ENCODE measurements around the gene ZNF557.
"Not testable (repeated sequence)": the region's sequence is repeated elsewhere in the genome, so short reads cannot be mapped to it uniquely, and the experiment has no call there.

The ZNF557 gene

GRCh38 chr19:7069042-7069903 lies at the start of gene ZNF557:
Gene ZNF557, plus strand, starts transcription at chr19:7069703. Its CDS starts 5,372 bp downstream, at chr19:7075075.
- in situ Hi-C loops (cut with MboI; ENCODE audit: low pct_unique_long_range_greater_than_20kb, low sequenced_read_pairs) = no loop called here
- DNase-seq = peak; percentile 96

DNA sequence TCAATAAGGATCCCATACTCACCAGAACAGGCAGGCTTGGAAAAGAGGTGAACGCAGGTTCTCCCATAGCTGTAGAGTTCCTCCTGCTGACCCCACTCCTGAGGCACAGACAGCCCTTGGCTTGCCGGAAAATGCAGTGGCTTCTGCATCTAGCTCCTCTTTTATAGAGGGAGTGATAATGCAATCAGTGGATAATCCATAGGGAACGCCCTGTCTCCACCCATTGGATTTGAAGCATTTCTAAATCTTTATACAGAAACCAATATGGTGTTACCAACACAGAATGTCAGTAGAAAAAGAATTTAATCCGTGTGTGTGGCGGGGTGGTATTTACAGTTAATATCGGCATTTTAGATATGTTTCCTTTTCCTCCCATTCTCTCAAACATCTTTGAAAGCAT lies 48.2 kb upstream of the ZNF557 start, which contains the start of gene MBD3L2B:
Gene MBD3L2B (minus strand): TSS at position 101 of the 400 bp plus-strand sequence. CDS start 34 bp downstream, at position 67.
- in situ Hi-C loops (cut with MboI; ENCODE audit: low pct_unique_long_range_greater_than_20kb, low sequenced_read_pairs) = not testable (repeated sequence)

DNA sequence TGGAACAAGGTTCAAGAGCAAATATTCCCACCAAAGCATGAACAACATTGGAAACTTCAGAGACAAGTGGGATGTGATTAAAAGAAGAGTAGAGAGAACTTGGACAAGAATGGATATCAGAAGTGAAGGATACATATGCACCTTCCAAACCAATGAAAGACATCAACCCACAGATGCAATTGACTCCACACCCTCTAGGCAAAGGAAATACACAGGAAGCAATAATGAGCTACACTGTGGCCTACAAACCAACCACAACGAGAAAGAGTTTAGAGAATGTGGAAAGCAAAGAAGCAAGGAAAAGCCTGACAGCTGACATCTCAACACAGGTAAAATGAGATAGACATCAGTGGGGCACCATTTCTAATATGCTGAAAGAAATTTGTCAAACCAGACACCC lies 40.7 kb upstream of the ZNF557 start:
- in situ Hi-C loops (cut with MboI; ENCODE audit: low pct_unique_long_range_greater_than_20kb, low sequenced_read_pairs); DNase-seq: not testable (repeated sequence)

More for the DNA sequence above, 48.2 kb upstream of the ZNF557 start, which contains the start of gene MBD3L2B:
- DNase-seq = not testable (repeated sequence)

DNA sequence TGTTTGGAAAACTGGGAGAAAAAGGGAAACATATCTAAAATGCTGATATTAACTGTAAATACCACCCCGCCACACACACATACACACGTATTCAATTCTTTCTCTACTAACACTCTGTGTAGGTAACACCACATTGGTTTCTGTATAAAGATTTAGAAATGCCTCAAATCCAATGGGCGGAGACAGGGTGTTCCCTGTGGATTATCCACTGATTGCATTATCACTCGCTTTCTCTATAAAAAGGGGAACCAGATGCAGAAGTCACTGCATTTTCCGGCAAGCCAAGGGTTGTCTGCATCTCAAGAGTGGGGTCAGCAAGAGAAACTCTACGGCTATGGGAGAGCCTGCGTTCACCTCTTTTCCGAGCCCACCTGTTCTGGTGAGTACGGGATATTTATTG lies 39.2 kb upstream of the ZNF557 start, which contains the start of gene MBD3L5:
Gene MBD3L5 (plus strand): TSS at position 301 of the 400 bp plus-strand sequence. CDS start 34 bp downstream, at position 335.
- in situ Hi-C loops (cut with MboI; ENCODE audit: low pct_unique_long_range_greater_than_20kb, low sequenced_read_pairs); DNase-seq: not testable (repeated sequence)

GRCh38 chr19:7040079-7040478 lies 29.4 kb upstream of the ZNF557 start, which contains the start of gene MBD3L4:
Gene MBD3L4, minus strand, starts transcription at chr19:7040179. Its CDS starts 35 bp downstream, at chr19:7040144.
- in situ Hi-C loops (cut with MboI; ENCODE audit: low pct_unique_long_range_greater_than_20kb, low sequenced_read_pairs); DNase-seq: not testable (repeated sequence)

DNA sequence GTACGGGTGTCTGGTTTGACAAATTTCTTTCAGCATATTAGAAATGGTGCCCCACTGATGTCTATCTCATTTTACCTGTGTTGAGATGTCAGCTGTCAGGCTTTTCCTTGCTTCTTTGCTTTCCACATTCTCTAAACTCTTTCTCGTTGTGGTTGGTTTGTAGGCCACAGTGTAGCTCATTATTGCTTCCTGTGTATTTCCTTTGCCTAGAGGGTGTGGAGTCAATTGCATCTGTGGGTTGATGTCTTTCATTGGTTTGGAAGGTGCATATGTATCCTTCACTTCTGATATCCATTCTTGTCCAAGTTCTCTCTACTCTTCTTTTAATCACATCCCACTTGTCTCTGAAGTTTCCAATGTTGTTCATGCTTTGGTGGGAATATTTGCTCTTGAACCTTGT lies 27.9 kb upstream of the ZNF557 start:
- DNase-seq; in situ Hi-C loops (cut with MboI; ENCODE audit: low pct_unique_long_range_greater_than_20kb, low sequenced_read_pairs): not testable (repeated sequence)

DNA sequence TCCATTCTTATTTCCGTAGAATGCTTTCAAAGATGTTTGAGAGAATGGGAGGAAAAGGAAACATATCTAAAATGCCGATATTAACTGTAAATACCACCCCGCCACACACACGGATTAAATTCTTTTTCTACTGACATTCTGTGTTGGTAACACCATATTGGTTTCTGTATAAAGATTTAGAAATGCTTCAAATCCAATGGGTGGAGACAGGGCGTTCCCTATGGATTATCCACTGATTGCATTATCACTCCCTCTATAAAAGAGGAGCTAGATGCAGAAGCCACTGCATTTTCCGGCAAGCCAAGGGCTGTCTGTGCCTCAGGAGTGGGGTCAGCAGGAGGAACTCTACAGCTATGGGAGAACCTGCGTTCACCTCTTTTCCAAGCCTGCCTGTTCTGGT lies 20.5 kb upstream of the ZNF557 start, which contains the start of gene MBD3L2:
Gene MBD3L2 (plus strand): TSS at position 301 of the 400 bp plus-strand sequence. CDS start 53 bp downstream, at position 354.
- in situ Hi-C loops (cut with MboI; ENCODE audit: low pct_unique_long_range_greater_than_20kb, low sequenced_read_pairs); DNase-seq: not testable (repeated sequence)

GRCh38 chr19:7051421-7051820 lies 18.1 kb upstream of the ZNF557 start:
- in situ Hi-C loops (cut with MboI; ENCODE audit: low pct_unique_long_range_greater_than_20kb, low sequenced_read_pairs); DNase-seq: not testable (repeated sequence)

DNA sequence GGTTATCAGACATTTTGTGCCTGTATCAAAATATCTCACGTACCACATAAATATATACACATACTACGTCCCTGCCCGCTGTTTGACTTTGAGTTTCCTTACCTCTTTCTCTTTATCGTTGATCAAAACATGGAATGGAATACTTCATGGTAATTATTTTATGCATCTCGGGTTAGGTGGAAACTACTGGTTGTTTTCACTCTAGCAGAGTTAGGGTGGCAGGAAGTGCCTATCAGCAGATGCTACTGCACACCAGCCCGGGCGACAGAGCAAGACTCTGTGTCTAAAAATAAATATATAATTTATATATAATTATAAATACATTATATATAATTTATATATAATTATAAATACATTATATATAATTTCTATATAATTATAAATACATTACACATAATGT lies 16.6 kb upstream of the ZNF557 start:
- in situ Hi-C loops (cut with MboI; ENCODE audit: low pct_unique_long_range_greater_than_20kb, low sequenced_read_pairs); DNase-seq: not testable (repeated sequence)

- in situ Hi-C loops (cut with MboI; ENCODE audit: low pct_unique_long_range_greater_than_20kb, low sequenced_read_pairs) = not testable (repeated sequence)
These were observed 14.7 kb upstream of the ZNF557 start for GRCh38 chr19:7054635-7055368.

DNA sequence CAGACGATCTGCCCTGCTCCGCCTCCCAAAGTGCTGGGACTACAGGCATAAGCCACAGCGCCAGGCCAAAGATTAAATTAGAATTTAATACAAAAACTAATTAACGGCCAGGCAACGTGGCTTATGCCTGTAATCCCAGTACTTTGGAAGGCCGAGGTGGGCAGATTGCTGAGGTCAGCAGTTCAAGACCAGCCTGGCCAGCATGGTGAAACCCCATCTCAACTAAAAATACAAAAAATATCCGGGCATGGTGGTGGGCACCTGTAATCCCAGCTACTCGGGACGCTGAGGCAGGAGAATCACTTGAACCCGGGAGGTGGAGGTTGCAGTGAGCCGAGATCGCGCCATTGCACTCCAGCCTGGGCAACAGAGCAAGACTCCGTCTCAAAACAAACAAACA lies 13.8 kb upstream of the ZNF557 start:
- DNase-seq; in situ Hi-C loops (cut with MboI; ENCODE audit: low pct_unique_long_range_greater_than_20kb, low sequenced_read_pairs): not testable (repeated sequence)

More at GRCh38 chr19:7054635-7055368, 14.7 kb upstream of the ZNF557 start:
- DNase-seq = not testable (repeated sequence)

GRCh38 chr19:7056371-7056770 lies 13.1 kb upstream of the ZNF557 start:
- DNase-seq; in situ Hi-C loops (cut with MboI; ENCODE audit: low pct_unique_long_range_greater_than_20kb, low sequenced_read_pairs): not testable (repeated sequence)

DNA sequence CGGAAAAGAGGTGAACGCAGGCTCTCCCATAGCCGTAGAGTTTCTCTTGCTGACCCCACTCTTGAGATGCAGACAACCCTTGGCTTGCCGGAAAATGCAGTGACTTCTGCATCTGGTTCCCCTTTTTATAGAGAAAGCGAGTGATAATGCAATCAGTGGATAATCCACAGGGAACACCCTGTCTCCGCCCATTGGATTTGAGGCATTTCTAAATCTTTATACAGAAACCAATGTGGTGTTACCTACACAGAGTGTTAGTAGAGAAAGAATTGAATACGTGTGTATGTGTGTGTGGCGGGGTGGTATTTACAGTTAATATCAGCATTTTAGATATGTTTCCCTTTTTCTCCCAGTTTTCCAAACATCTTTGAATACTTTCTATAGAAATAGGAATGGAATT lies 10.9 kb upstream of the ZNF557 start, which contains the start of gene MBD3L3:
Gene MBD3L3 (minus strand): TSS at position 101 of the 400 bp plus-strand sequence. CDS start 71 bp downstream, at position 30.
- in situ Hi-C loops (cut with MboI; ENCODE audit: low pct_unique_long_range_greater_than_20kb, low sequenced_read_pairs); DNase-seq: not testable (repeated sequence)

GRCh38 chr19:7059977-7060376 lies 9.5 kb upstream of the ZNF557 start:
- DNase-seq; in situ Hi-C loops (cut with MboI; ENCODE audit: low pct_unique_long_range_greater_than_20kb, low sequenced_read_pairs): not testable (repeated sequence)

DNA sequence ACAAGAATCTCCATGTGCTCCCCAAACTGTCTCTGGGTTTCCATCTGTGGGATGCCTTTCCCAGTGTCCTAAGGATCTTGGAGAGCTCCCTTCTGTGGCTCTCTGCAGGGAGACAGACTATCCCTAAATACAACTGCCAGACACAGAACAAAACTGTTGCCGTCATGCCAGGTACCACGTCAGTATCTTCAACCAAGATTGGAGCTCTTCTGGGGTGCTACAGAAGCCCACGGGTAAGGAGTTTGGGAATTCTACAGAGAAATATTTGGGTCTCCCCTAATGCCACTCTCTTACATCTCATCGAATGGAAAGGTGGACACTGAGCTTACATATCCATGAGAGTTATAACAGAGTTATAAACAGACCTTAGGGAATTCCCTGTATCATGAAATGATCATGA lies 6.2 kb upstream of the ZNF557 start:
- DNase-seq = peak; percentile 39
- in situ Hi-C loops (cut with MboI; ENCODE audit: low pct_unique_long_range_greater_than_20kb, low sequenced_read_pairs) = no loop called here

- DNase-seq = no peak
- in situ Hi-C loops (cut with MboI; ENCODE audit: low pct_unique_long_range_greater_than_20kb, low sequenced_read_pairs) = no loop called here
These were observed 5.6 kb upstream of the ZNF557 start for GRCh38 chr19:7063764-7064418.

GRCh38 chr19:7067122-7067521 lies 2.4 kb upstream of the ZNF557 start:
- in situ Hi-C loops (cut with MboI; ENCODE audit: low pct_unique_long_range_greater_than_20kb, low sequenced_read_pairs); DNase-seq: not testable (repeated sequence)

DNA sequence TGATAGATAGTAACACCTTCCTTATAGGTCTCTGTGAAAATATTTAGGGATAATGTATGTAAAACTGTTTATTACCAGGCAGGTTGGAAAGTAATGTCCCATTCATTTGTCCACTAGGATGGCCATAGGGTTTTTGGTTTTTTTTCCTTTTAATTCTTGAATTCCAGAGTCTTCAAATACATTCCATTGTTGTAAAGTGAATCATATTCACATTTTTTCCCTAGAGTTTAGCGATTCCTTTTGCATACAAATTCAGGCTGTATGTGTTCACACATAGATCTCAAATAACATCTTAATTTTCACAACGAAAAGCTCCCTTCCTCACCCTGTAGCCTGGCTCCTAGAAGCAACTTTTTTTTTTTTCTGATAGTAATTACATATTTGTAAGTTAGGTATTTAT lies 1.8 kb upstream of the ZNF557 start:
- no peak for DNase-seq
- in situ Hi-C loops (cut with MboI; ENCODE audit: low pct_unique_long_range_greater_than_20kb, low sequenced_read_pairs) = no loop called here

DNA sequence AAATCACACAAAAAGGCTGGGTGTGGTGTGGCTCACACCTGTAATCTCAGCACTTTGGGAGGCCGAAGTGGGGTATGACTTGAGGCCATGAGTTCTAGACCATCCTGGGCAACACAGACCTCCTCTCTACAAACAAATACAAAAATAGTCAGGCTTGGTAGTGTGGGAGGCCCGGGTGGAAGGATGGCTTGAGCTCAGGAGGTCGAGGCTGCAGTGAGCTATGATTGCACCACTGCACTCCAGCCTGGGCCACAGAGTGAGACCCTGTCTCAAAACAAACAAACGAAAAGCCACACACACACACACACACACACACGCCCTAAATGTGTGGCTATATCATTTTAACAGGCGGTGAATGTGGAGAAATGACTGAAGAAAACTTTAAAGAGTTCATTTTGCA lies 904 bp upstream of the ZNF557 start:
- in situ Hi-C loops (cut with MboI; ENCODE audit: low pct_unique_long_range_greater_than_20kb, low sequenced_read_pairs) = no loop called here
- no peak for DNase-seq

Measured in KBM-7 (cell line).